Neural progenitor cell (in vitro differentiated cells): ENCODE data around the gene ULK3.

Experiments used
- EZH2 ChIP-seq: fragments of 200-600 bp; sonication (generic); IDR thresholded peaks from 2 replicates; pipeline ENCODE4 v1.6.1; 2017; ENCODE audit warnings: antibody characterized with exemption, mild to moderate bottlenecking, moderate library complexity
- EZH2phosphoT487 ChIP-seq: fragments of 200-600 bp; sonication (generic); IDR thresholded peaks from 2 replicates; pipeline ENCODE4 v1.6.1; 2017; ENCODE audit warnings: antibody characterized with exemption
- TF ChIP-seq, protein P1 (sequence below): fragments of 200-600 bp; sonication (generic); IDR thresholded peaks from 2 replicates; pipeline ENCODE4 v1.5.1; 2017; ENCODE audit warnings: antibody characterized with exemption, mild to moderate bottlenecking

DNA sequence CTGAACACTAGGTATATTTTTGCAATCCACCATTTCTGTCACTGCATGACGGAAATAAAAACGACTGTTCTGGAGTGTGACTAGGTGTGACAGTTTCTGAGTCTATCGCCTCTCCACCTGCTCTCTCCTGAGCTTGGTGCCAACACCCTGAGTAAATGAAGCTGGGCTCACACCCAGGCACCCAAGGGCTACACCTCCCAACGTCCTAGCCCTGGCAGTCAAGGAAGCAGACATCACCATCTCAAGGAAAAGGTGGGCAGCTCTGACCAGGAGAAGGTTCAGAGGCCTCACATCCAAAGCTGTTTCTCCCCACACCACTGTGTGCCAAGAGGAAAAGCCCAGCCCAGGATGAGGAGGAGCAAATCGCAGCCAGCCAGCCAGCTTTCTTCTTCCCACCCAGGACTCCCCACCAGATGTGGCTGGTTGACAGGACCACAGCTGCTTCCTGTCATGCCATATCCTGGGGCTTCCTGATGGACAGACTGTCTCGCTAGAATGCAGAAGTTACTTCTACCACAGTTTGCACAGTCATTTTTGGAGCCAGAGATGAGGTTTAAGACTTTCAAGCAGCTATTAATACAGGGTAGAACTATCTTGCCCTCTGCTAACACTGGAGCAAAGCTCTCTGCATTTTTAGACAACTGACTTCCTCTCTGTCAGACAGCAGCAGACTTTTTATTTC, 26.9 kb upstream of the ULK3 start:
- TF ChIP-seq, protein P1, sequence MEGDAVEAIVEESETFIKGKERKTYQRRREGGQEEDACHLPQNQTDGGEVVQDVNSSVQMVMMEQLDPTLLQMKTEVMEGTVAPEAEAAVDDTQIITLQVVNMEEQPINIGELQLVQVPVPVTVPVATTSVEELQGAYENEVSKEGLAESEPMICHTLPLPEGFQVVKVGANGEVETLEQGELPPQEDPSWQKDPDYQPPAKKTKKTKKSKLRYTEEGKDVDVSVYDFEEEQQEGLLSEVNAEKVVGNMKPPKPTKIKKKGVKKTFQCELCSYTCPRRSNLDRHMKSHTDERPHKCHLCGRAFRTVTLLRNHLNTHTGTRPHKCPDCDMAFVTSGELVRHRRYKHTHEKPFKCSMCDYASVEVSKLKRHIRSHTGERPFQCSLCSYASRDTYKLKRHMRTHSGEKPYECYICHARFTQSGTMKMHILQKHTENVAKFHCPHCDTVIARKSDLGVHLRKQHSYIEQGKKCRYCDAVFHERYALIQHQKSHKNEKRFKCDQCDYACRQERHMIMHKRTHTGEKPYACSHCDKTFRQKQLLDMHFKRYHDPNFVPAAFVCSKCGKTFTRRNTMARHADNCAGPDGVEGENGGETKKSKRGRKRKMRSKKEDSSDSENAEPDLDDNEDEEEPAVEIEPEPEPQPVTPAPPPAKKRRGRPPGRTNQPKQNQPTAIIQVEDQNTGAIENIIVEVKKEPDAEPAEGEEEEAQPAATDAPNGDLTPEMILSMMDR, result no peak
- TF ChIP-seq EZH2 (no peak), EZH2phosphoT487 (no peak)
